PC-3 (cell line): ENCODE measurements around the gene PTK6. TPM values are rescaled to one million over a fixed set of nuclear protein-coding genes. Genes with fewer than 3 reads are reported as not detected.

ENCODE experiments used
- ATAC-seq: fragments of 200-7000 bp; cut with Tn5 transposase; 2 replicates; pipeline ENCODE4 v1.9.1; 2020; ENCODE audit warnings: mild to moderate bottlenecking, moderate library complexity
- BruUV-seq: library from RNA; stranded (reverse); fragments of 400-500 nt; replicated peaks from 2 replicates; lab custom pipeline; 2021; lab: Mats Ljungman, UMichigan
- CTCF ChIA-PET: fragments of 300-600 bp; sonication (Branson Sonifier 250); formaldehyde crosslinking; loops from one replicate; lab custom pipeline; 2022; ENCODE audit warnings: antibody characterized with exemption; lab: Charles Lee
- POLR2A ChIA-PET: fragments of 300-600 bp; sonication (Branson Sonifier 250); formaldehyde crosslinking; loops from one replicate; lab custom pipeline; 2022; ENCODE audit warnings: antibody characterized with exemption; ENCODE audit not compliant: unreplicated experiment; lab: Charles Lee
- DNase-seq: peaks from one replicate; pipeline ENCODE4 v3.0.0-alpha.2; 2015
- H2AFZ ChIP-seq: fragments of 300-600 bp; sonication (generic); 2 replicates; pipeline ENCODE4 v1.6.0; 2016; ENCODE audit warnings: antibody characterized with exemption, low read length
- H3F3A ChIP-seq: fragments of 300-600 bp; sonication (generic); one replicate; pipeline ENCODE4 v1.6.0; 2017; ENCODE audit warnings: antibody characterized with exemption, low read length, control low read depth, mild to moderate bottlenecking; ENCODE audit not compliant: unreplicated experiment
- H3K27ac ChIP-seq: fragments of 300-600 bp; sonication (generic); 2 replicates; pipeline ENCODE4 v1.5.1; 2016; ENCODE audit warnings: mild to moderate bottlenecking, low read length
- H3K27me3 ChIP-seq: fragments of 300-600 bp; sonication (generic); 2 replicates; pipeline ENCODE4 v1.6.1; 2016; ENCODE audit warnings: low read length, mixed read lengths
- H3K36me3 ChIP-seq: fragments of 300-600 bp; sonication (generic); 2 replicates; pipeline ENCODE4 v1.6.1; 2016; ENCODE audit warnings: low read depth, mixed run types, low read length, mixed read lengths
- H3K4me1 ChIP-seq: fragments of 300-600 bp; sonication (generic); 2 replicates; pipeline ENCODE4 v1.5.1; 2016; ENCODE audit warnings: low read length; ENCODE audit not compliant: insufficient read depth
- H3K4me2 ChIP-seq: fragments of 300-600 bp; sonication (generic); 2 replicates; pipeline ENCODE4 v1.6.0; 2016; ENCODE audit warnings: low read length
- H3K4me3 ChIP-seq: fragments of 300-600 bp; sonication (generic); 2 replicates; pipeline ENCODE4 v1.5.1; 2016; ENCODE audit warnings: mild to moderate bottlenecking, low read length, mixed read lengths
- H3K79me2 ChIP-seq: fragments of 300-600 bp; sonication (generic); 2 replicates; pipeline ENCODE4 v1.6.1; 2017; ENCODE audit warnings: low read length, mixed read lengths
- H3K9ac ChIP-seq: fragments of 300-600 bp; sonication (generic); 2 replicates; pipeline ENCODE4 v1.6.0; 2016; ENCODE audit warnings: mild to moderate bottlenecking, low read length
- H3K9me2 ChIP-seq: fragments of 300-600 bp; sonication (generic); replicated peaks from 2 replicates; pipeline ENCODE4 v1.6.1; 2016; ENCODE audit warnings: mixed run types, low read length, mixed read lengths
- H3K9me3 ChIP-seq: fragments of 300-600 bp; sonication (generic); 2 replicates; pipeline ENCODE4 v1.6.1; 2016; ENCODE audit warnings: low read length, mixed read lengths
- H4K20me1 ChIP-seq: fragments of 300-600 bp; sonication (generic); 2 replicates; pipeline ENCODE4 v1.6.1; 2016; ENCODE audit warnings: low read length, mixed read lengths
- CTCF ChIP-seq: fragments of 300-600 bp; sonication (generic); conservative IDR thresholded peaks from 2 replicates; pipeline ENCODE4 v1.5.1; 2017; ENCODE audit warnings: antibody characterized with exemption, low read depth, mild to moderate bottlenecking, low read length
- EZH2 ChIP-seq: fragments of 300-600 bp; sonication (generic); IDR thresholded peaks from one replicate; pipeline ENCODE4 v1.6.1; 2017; ENCODE audit warnings: antibody characterized with exemption, mild to moderate bottlenecking, low read length; ENCODE audit not compliant: unreplicated experiment
- EZH2phosphoT487 ChIP-seq: fragments of 300-600 bp; sonication (generic); IDR thresholded peaks from 2 replicates; pipeline ENCODE4 v1.6.1; 2018; ENCODE audit warnings: mild to moderate bottlenecking, antibody characterized with exemption, low read length, borderline replicate concordance
- intact Hi-C: fragments of 100-400 bp; cut with micrococcal nuclease; formaldehyde crosslinking; loops from 2 replicates; pipeline ENCODE4 v1.9.0; 2023
- total RNA-seq: library from RNA; depleted of rRNA; stranded (reverse); fragments of >200 nt; gene quantifications from 2 replicates; pipeline ENCODE4 v1.2.3, GENCODE V29; 2014

The PTK6 gene
- total RNA-seq, 1 experiment from 2014 or later = 11.1 TPM

- Histone ChIP-seq H3K4me1 (peaks cover 16% of the 10 kb centered on the region), H3K9me2 (no peaks in the 10 kb centered on the region), H3K36me3 (no peaks in the 10 kb centered on the region), H2AFZ (no peak overlapping the region), H3K9me3 (no peaks in the 10 kb centered on the region), H3K79me2 (no peaks in the 10 kb centered on the region), H3K9ac (no peak overlapping the region), H3F3A (no peaks in the 10 kb centered on the region), H3K27me3 (no peaks in the 10 kb centered on the region), H3K27ac (no peak overlapping the region), H3K4me3 (no peak overlapping the region), H3K4me2 (no peak overlapping the region), H4K20me1 (no peaks in the 10 kb centered on the region)
- ATAC-seq (no peak), DNase-seq (no peak)
- ChIA-PET POLR2A (no interaction called here), CTCF (no interaction called here)
- TF ChIP-seq EZH2phosphoT487 (no peak), EZH2 (no peak), CTCF (no peak)
- BruUV-seq = no TSS peak
- intact Hi-C loops = no loop called here
Measured at GRCh38 chr20:63551068-63551467, 13.9 kb upstream of the PTK6 start.

GRCh38 chr20:63549679-63550282, 12.6 kb upstream of the PTK6 start:
- TF ChIP-seq EZH2 = no peak
- no peaks in the 10 kb centered on the region for H3K27me3 ChIP-seq
- no peak overlapping the region for H3K9ac ChIP-seq
- no TSS peak for BruUV-seq
- CTCF ChIA-PET = no interaction called here
- H3K36me3 ChIP-seq = no peaks in the 10 kb centered on the region
- H3K4me1 ChIP-seq = peaks cover 29% of the 10 kb centered on the region
- H3F3A ChIP-seq = no peaks in the 10 kb centered on the region
- intact Hi-C loops = no loop called here
- POLR2A ChIA-PET = no interaction called here
- no peaks in the 10 kb centered on the region for H4K20me1 ChIP-seq
- H3K27ac ChIP-seq = no peak overlapping the region
- H3K4me3 ChIP-seq = no peak overlapping the region
- no peaks in the 10 kb centered on the region for H3K9me2 ChIP-seq
- no peaks in the 10 kb centered on the region for H3K79me2 ChIP-seq
- no peaks in the 10 kb centered on the region for H3K9me3 ChIP-seq
- H3K4me2 ChIP-seq = no peak overlapping the region
- no peak overlapping the region for H2AFZ ChIP-seq
- DNase-seq (no peak), ATAC-seq (no peak)

- no TSS peak for BruUV-seq
- intact Hi-C loops = no loop called here
- no peak for ATAC-seq
- Histone ChIP-seq H3K4me3 (no peak overlapping the region), H3K79me2 (no peaks in the 10 kb centered on the region), H3K9ac (no peak overlapping the region), H3K9me3 (no peaks in the 10 kb centered on the region), H3K4me2 (no peak overlapping the region), H3F3A (no peaks in the 10 kb centered on the region), H3K36me3 (no peaks in the 10 kb centered on the region), H2AFZ (no peak overlapping the region), H3K27ac (no peak overlapping the region), H3K9me2 (no peaks in the 10 kb centered on the region), H3K27me3 (no peaks in the 10 kb centered on the region), H4K20me1 (no peaks in the 10 kb centered on the region), H3K4me1 (peaks cover 36% of the 10 kb centered on the region)
- TF ChIP-seq CTCF (no peak), EZH2 (no peak), EZH2phosphoT487 (no peak)
- CTCF ChIA-PET = no interaction called here
- POLR2A ChIA-PET = no interaction called here
- DNase-seq = no peak
Measured at GRCh38 chr20:63549019-63549418, 11.8 kb upstream of the PTK6 start.
